Measurements from ENCODE around the gene M1AP. TPM values are rescaled to one million over a fixed set of nuclear protein-coding genes. Genes with fewer than 3 reads are reported as not detected.

M1AP gene
- total RNA-seq, 1 donor from 2014 or later, result 0.77 TPM

DNA sequence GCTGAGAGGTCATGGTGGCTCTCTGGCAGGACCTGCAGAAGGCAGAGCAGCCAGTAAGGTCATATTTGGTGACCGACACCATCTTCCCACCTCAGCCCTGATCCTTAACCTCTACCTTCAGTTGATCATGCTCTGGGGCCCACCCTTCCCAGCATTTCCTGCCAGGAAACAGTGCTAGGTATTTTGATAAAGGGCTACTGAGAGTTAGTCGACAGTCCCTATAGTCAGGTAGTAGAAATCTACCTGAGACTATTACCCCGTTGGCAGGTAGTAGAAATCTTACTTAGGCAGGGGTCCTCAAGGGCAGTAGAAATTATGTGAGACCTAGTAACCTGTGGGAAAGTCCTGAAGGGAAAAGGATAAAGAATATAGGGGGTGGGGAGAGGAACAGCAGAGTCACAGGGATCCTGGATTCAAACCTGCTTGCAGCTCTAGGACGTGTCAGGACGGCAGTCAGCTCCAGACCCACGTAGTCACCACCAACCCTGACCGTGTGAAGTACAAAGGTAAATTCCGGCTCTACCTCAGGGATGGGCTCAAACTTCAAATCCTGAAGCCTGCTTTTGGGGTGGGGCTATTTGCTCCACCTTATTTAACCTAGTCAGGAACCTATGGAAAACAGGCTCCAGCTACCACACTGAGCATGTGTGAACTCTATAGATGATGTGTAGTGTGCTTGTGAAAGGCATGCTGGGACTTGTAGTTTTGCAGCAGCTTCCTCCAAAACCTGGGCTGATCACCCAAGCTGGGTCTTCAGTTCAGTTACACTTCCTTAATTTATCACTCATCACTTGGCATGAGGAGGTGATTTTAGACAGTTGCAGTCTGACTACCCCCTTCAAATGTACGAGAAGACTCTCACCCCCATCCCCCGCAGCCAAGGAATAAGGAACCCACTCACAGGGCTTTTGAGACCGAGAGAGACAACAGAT, 122.1 kb downstream of the M1AP start, which contains the start of gene DQX1:
DQX1 (minus strand) TSS at position 515 of the 932 bp plus-strand sequence; CDS start at position 13, 502 bp downstream.
- DNase-seq (ENCODE audit: low read depth, low spot score), result no peak
- Mint-ChIP-seq H3K36me3 (ENCODE audit: low read depth) (peaks cover 14% of the 10 kb centered on the region), H3K4me3 (peak within 1 kb of the TSS; percentile 90), H3K9me3 (peaks cover 2% of the 10 kb centered on the region), H3K27me3 (ENCODE audit: low read depth) (peaks cover 30% of the 10 kb centered on the region), H3K4me1 (peaks cover 20% of the 10 kb centered on the region), H3K27ac (ENCODE audit: unreplicated experiment) (no peak within 1 kb of the TSS)
- TF ChIP-seq, protein P1, sequence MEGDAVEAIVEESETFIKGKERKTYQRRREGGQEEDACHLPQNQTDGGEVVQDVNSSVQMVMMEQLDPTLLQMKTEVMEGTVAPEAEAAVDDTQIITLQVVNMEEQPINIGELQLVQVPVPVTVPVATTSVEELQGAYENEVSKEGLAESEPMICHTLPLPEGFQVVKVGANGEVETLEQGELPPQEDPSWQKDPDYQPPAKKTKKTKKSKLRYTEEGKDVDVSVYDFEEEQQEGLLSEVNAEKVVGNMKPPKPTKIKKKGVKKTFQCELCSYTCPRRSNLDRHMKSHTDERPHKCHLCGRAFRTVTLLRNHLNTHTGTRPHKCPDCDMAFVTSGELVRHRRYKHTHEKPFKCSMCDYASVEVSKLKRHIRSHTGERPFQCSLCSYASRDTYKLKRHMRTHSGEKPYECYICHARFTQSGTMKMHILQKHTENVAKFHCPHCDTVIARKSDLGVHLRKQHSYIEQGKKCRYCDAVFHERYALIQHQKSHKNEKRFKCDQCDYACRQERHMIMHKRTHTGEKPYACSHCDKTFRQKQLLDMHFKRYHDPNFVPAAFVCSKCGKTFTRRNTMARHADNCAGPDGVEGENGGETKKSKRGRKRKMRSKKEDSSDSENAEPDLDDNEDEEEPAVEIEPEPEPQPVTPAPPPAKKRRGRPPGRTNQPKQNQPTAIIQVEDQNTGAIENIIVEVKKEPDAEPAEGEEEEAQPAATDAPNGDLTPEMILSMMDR (conservative IDR thresholded peaks at IDR 0.05), result no peak

DNA sequence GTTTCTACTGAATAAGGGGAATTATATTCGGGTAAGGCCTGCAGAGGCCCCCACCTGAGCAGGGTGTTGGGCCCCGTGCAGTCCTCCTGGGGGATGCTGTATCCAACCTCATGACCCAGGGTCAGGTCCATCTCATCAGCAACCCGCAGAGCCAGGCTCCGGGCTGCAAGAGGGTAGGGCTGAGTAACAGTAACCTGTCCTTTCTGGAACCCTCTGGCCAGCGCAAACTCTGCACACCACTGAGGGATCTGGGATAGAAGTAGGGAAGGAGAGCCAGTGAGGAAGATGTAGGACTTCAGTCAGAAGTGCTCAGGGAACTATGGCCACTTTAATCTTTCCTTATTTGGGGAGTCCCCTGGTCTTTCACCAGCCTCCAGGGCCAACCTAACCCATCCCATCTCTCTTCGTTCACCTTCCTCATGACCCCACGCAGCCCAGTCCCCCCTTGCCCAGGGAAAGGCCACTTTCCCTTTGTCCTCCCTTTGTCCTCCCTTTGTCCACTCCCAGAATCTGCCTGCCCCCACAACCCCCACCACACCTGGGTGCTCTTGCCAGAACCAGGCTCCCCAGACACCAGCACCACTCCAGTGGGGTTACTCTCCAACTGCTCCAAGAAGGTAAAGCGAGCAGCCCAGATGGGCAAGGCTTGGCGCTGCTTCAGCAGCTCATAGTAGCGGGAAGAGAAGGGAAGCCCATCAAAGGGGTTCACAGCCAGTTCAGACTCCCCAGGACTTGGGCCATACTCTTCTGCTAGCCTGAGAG, 123.0 kb downstream of the M1AP start:
- peaks cover 2% of the 10 kb centered on the region for H3K9me3 Mint-ChIP-seq
- no peak overlapping the region for H3K27ac Mint-ChIP-seq (ENCODE audit: unreplicated experiment)
- TF ChIP-seq, protein P1 (conservative IDR thresholded peaks at IDR 0.05), result no peak
- H3K4me3 Mint-ChIP-seq, result peak overlapping the region; percentile 51
- no peak for DNase-seq (ENCODE audit: low read depth, low spot score)
- peaks cover 14% of the 10 kb centered on the region for H3K36me3 Mint-ChIP-seq (ENCODE audit: low read depth)
- H3K4me1 Mint-ChIP-seq, result peaks cover 14% of the 10 kb centered on the region
- H3K27me3 Mint-ChIP-seq (ENCODE audit: low read depth), result peaks cover 39% of the 10 kb centered on the region

DNA sequence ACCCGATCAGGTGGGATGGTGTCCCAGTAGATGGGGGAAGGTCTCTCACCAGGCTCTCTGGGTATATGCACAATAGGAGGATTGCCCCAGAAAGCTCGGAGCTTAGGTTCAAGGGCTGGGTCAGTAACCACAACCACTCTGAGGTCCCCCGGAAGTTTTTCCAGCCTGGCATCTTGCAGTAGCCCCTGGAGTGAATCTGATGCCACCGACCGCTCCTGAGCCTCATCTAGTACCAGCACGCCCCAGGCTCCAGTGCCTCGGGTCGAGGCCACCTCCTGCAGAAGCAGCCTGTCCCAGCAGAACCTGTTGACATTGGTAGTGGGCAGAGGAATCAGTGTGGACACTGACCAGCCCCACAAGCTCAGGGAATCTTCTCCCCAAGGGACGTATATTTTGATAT, 124.1 kb downstream of the M1AP start:
- DNase-seq (ENCODE audit: low read depth, low spot score), result no peak
- TF ChIP-seq, protein P1 (conservative IDR thresholded peaks at IDR 0.05), result no peak
- Mint-ChIP-seq H3K4me1 (peaks cover 12% of the 10 kb centered on the region), H3K27me3 (ENCODE audit: low read depth) (peaks cover 50% of the 10 kb centered on the region), H3K36me3 (ENCODE audit: low read depth) (peaks cover 14% of the 10 kb centered on the region), H3K9me3 (peaks cover 2% of the 10 kb centered on the region), H3K27ac (ENCODE audit: unreplicated experiment) (peak overlapping the region; percentile 19), H3K4me3 (peak overlapping the region; percentile 57)

DNA sequence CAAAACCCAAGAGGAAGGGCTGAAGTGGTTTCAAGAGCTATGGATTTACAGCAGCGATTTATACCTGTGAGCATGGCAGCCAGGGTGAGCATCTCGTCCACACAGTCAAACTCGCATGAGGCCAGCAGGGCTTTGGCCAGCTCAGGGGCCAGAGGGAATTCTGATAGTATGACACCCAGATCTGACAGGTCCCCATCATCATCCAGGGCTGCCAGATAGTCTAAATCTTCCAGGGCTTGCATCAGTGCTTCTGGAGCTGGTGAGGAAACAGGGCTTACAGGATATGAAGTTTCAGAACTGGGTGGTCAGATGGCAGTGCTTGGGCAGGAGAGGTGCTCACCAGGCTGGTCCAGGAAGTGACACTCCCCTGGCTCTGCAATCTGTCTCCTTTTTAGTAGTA, 125.6 kb downstream of the M1AP start:
- peak overlapping the region; percentile 5 for H3K27ac Mint-ChIP-seq (ENCODE audit: unreplicated experiment)
- peaks cover 65% of the 10 kb centered on the region for H3K27me3 Mint-ChIP-seq (ENCODE audit: low read depth)
- H3K9me3 Mint-ChIP-seq, result peaks cover 2% of the 10 kb centered on the region
- H3K4me1 Mint-ChIP-seq, result no peaks in the 10 kb centered on the region
- DNase-seq (ENCODE audit: low read depth, low spot score), result no peak
- H3K36me3 Mint-ChIP-seq (ENCODE audit: low read depth), result peaks cover 12% of the 10 kb centered on the region
- no peak overlapping the region for H3K4me3 Mint-ChIP-seq
- TF ChIP-seq, protein P1 (conservative IDR thresholded peaks at IDR 0.05), result no peak

DNA sequence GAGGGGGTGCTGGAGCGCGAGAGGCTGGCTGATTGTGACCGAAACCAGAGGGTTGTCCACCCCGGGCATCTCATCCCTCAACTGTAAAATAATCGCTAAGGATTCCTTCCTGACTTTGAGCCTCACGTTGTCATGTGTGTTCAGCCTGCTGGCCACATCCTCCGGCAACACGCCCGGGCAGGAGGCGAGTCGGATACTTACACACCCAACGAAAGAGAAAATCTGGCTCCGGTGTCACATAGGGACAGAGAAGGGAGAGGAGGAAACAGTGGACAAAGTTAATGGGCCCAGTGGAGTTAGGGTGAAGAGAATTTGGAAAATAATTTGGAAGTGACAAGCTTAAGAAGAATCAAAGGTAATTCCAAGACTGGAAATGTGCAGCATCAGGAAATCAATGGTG, 131.5 kb downstream of the M1AP start:
- Mint-ChIP-seq H3K27me3 (ENCODE audit: low read depth) (peaks cover 94% of the 10 kb centered on the region), H3K9me3 (no peaks in the 10 kb centered on the region), H3K36me3 (ENCODE audit: low read depth) (peaks cover 6% of the 10 kb centered on the region), H3K27ac (ENCODE audit: unreplicated experiment) (no peak overlapping the region), H3K4me3 (no peak overlapping the region), H3K4me1 (peaks cover 3% of the 10 kb centered on the region)
- TF ChIP-seq, protein P1 (conservative IDR thresholded peaks at IDR 0.05), result no peak
- DNase-seq (ENCODE audit: low read depth, low spot score), result no peak

Measured in neural crest cell (in vitro differentiated cells).